GM12878 (cell line): ENCODE data around the gene THAP6. TPM values are rescaled to one million over a fixed set of nuclear protein-coding genes. Genes with fewer than 3 reads are reported as not detected.

Experiments
- ATAC-seq: fragments of 200-7000 bp; cut with Tn5 transposase; 3 replicates; pipeline ENCODE4 v1.9.1; 2020; ENCODE audit warnings: mild to moderate bottlenecking, moderate library complexity
- BruUV-seq: library from RNA; stranded (reverse); fragments of 400-500 nt; replicated peaks from 2 replicates; lab custom pipeline; 2021; lab: Mats Ljungman, UMichigan
- CTCF ChIA-PET: fragments of 300-600 bp; sonication (Branson Sonifier 250); formaldehyde crosslinking; extraction: SDS; loops from one replicate; lab custom pipeline; 2021; ENCODE audit warnings: inconsistent platforms; lab: Yijun Ruan, JAX
- POLR2A ChIA-PET: fragments of 350-600 bp; formaldehyde crosslinking; extraction: SDS; loops from one replicate; lab custom pipeline; 2021; ENCODE audit warnings: inconsistent platforms; lab: Charles Lee
- RAD21 ChIA-PET: fragments of 300-600 bp; sonication (Branson Sonifier 250); formaldehyde crosslinking; loops from one replicate; lab custom pipeline; 2023; ENCODE audit warnings: antibody characterized with exemption; ENCODE audit not compliant: unreplicated experiment; lab: Charles Lee
- SMC1A ChIA-PET: fragments of 300-600 bp; sonication (Branson Sonifier 250); formaldehyde crosslinking; loops from one replicate; lab custom pipeline; 2023; ENCODE audit not compliant: unreplicated experiment, uncharacterized antibody; lab: Charles Lee
- DNase-seq: peaks from one replicate; pipeline ENCODE4 v3.0.0-alpha.2; 2011; ENCODE audit warnings: low read depth, low spot score
- FAIRE-seq: peaks from 3 replicates; lab custom pipeline; 2011; peaks lifted over from hg19 to GRCh38; lab: Jason Lieb, UNC
- H2AFZ ChIP-seq: 2 replicates; pipeline ENCODE4 v1.6.0; 2011; ENCODE audit warnings: low read depth, low read length, control low read depth; ENCODE audit not compliant: control insufficient read depth
- H3K27ac ChIP-seq: 2 replicates; pipeline ENCODE4 v1.5.1; 2011; ENCODE audit warnings: control low read depth; ENCODE audit not compliant: control insufficient read depth, insufficient read depth
- H3K27me3 ChIP-seq, 2 experiments: replicated peaks in 1 of 2; 2 replicates each; pipeline versions ENCODE4 v1.6.0 to v1.6.1; 2011; ENCODE audit warnings: low read length in 1 of 2; ENCODE audit not compliant: control insufficient read depth in 2 of 2, insufficient read depth in 2 of 2
- H3K36me3 ChIP-seq, 2 experiments: 2 replicates each; pipeline ENCODE4 v1.5.1; 2011; ENCODE audit warnings: low read length in 1 of 2; ENCODE audit not compliant: control insufficient read depth in 2 of 2, insufficient read depth in 2 of 2
- H3K4me1 ChIP-seq: 2 replicates; pipeline ENCODE4 v1.6.1; 2011; ENCODE audit warnings: mild to moderate bottlenecking, low read length, moderate library complexity, mixed read lengths; ENCODE audit not compliant: control insufficient read depth, insufficient read depth
- H3K4me2 ChIP-seq: 2 replicates; pipeline ENCODE4 v1.6.0; 2011; ENCODE audit warnings: control low read depth; ENCODE audit not compliant: control insufficient read depth, insufficient read depth
- H3K4me3 ChIP-seq: fragments of 200-600 bp; sonication (generic); 2 replicates; pipeline ENCODE4 v1.5.1; 2016
- H3K79me2 ChIP-seq: 2 replicates; pipeline ENCODE4 v1.6.0; 2011; ENCODE audit warnings: low read length; ENCODE audit not compliant: control insufficient read depth, insufficient read depth
- H3K9ac ChIP-seq: 2 replicates; pipeline ENCODE4 v1.8.0; 2011; ENCODE audit warnings: low read length, control low read depth, mixed read lengths; ENCODE audit not compliant: control insufficient read depth, insufficient read depth
- H3K9me3 ChIP-seq: replicated peaks from 3 replicates; pipeline ENCODE4 v1.5.1; 2011; ENCODE audit warnings: mild to moderate bottlenecking, low read length; ENCODE audit not compliant: control insufficient read depth, insufficient read depth
- H4K20me1 ChIP-seq: 2 replicates; pipeline ENCODE4 v1.6.0; 2011; ENCODE audit not compliant: control insufficient read depth, insufficient read depth
- ATF7 ChIP-seq: fragments of 450-650 bp; IDR thresholded peaks from 2 replicates; pipeline ENCODE4 v1.6.1; 2016; ENCODE audit warnings: low read depth, mild to moderate bottlenecking
- BMI1 ChIP-seq: fragments of 450-650 bp; IDR thresholded peaks from 2 replicates; pipeline ENCODE4 v1.6.1; 2016; ENCODE audit warnings: mild to moderate bottlenecking, moderate library complexity, borderline replicate concordance
- CBFB ChIP-seq: IDR thresholded peaks from 2 replicates; pipeline ENCODE4 v1.6.1; 2016; ENCODE audit warnings: antibody characterized with exemption, low read depth
- CHD1 ChIP-seq: IDR thresholded peaks from 2 replicates; pipeline ENCODE4 v1.6.1; 2012; ENCODE audit warnings: low read depth, low read length, improper control_type of control experiment
- CHD2 ChIP-seq: IDR thresholded peaks from 2 replicates; pipeline ENCODE4 v1.6.1; 2011; ENCODE audit warnings: low read depth, low read length, improper control_type of control experiment, borderline replicate concordance
- DPF2 ChIP-seq: fragments of 450-650 bp; IDR thresholded peaks from 2 replicates; pipeline ENCODE4 v1.6.1; 2017; ENCODE audit warnings: mild to moderate bottlenecking
- HDAC6 ChIP-seq: fragments of 200-600 bp; sonication (generic); IDR thresholded peaks from one replicate; pipeline ENCODE4 v1.8.0; 2017; ENCODE audit warnings: antibody characterized with exemption; ENCODE audit not compliant: unreplicated experiment
- JUND ChIP-seq: IDR thresholded peaks from 2 replicates; pipeline ENCODE4 v1.6.1; 2012; ENCODE audit warnings: low read depth, mild to moderate bottlenecking, low read length, improper control_type of control experiment, moderate library complexity
- KLF5 ChIP-seq: fragments of 450-650 bp; IDR thresholded peaks from 2 replicates; pipeline ENCODE4 v1.6.1; 2014; ENCODE audit warnings: mild to moderate bottlenecking; ENCODE audit not compliant: partially characterized antibody
- NFXL1 ChIP-seq: fragments of 450-650 bp; IDR thresholded peaks from 2 replicates; pipeline ENCODE4 v1.6.1; 2017; ENCODE audit warnings: antibody characterized with exemption, mild to moderate bottlenecking, borderline replicate concordance
- NFYA ChIP-seq: IDR thresholded peaks from 2 replicates; pipeline ENCODE4 v1.6.1; 2011; ENCODE audit warnings: low read depth, mild to moderate bottlenecking, low read length, improper control_type of control experiment, borderline replicate concordance
- PML ChIP-seq: IDR thresholded peaks from 2 replicates; pipeline ENCODE4 v1.6.1; 2012; ENCODE audit warnings: low read length, inconsistent platforms
- POLR2AphosphoS2 ChIP-seq: IDR thresholded peaks from 2 replicates; pipeline ENCODE4 v1.6.1; 2011; ENCODE audit warnings: low read depth, mild to moderate bottlenecking, low read length, improper control_type of control experiment, moderate library complexity
- PRDM15 ChIP-seq: fragments of 450-650 bp; formaldehyde crosslinking; IDR thresholded peaks from 2 replicates; pipeline ENCODE4 v1.4.0; 2020; ENCODE audit warnings: mild to moderate bottlenecking, moderate library complexity
- RFX5 ChIP-seq: IDR thresholded peaks from 2 replicates; pipeline ENCODE4 v1.6.1; 2011; ENCODE audit warnings: low read depth, low read length, improper control_type of control experiment
- TAF1 ChIP-seq: IDR thresholded peaks from 2 replicates; pipeline ENCODE4 v1.6.1; 2011; ENCODE audit warnings: mild to moderate bottlenecking, low read depth, low read length, borderline replicate concordance
- WRNIP1 ChIP-seq: IDR thresholded peaks from 2 replicates; pipeline ENCODE4 v1.6.1; 2011; ENCODE audit warnings: low read depth, low read length, improper control_type of control experiment, borderline replicate concordance
- ZNF274 ChIP-seq: IDR thresholded peaks from one replicate; pipeline ENCODE4 v1.8.0; 2011; ENCODE audit not compliant: insufficient read length, insufficient read depth
- in situ Hi-C: fragments of 300-500 bp; cut with MboI; formaldehyde crosslinking; loops from 9 replicates; pipeline ENCODE4 v1.14.3; 2018; ENCODE audit warnings: mixed read lengths
- intact Hi-C: fragments of 100-400 bp; cut with micrococcal nuclease; formaldehyde crosslinking; loops from one replicate; pipeline ENCODE4 v1.14.2; 2022; ENCODE audit not compliant: unreplicated experiment
- polyA plus RNA-seq, 11 experiments: library from polyadenylated mRNA; depleted of rRNA in 4 of 11; unstranded in 6 of 11; stranded (reverse) in 5 of 11; fragments of >200 nt; fragmentation: Nextera tagmentation in 4 of 11; fragmentation: Illumina TruSeq in 1 of 11; extraction: Ambion mirVana in 4 of 11; extraction: Trizol in 1 of 11; gene quantifications; 1 replicate in 1 of 11; 2 replicates in 10 of 11; pipeline versions ENCODE4 v1.2.1 to v1.2.3, GENCODE V29; 2011 to 2016; ENCODE audit warnings: inconsistent platforms in 2 of 11, missing spikeins in 2 of 11, low read depth in 1 of 11
- total RNA-seq, 4 experiments: library from RNA; depleted of rRNA in 3 of 4; stranded (reverse); fragments of >200 nt in 3 of 4; fragmentation: Illumina TruSeq in 1 of 4; extraction: Trizol in 1 of 4; gene quantifications; 2 replicates each; pipeline versions ENCODE4 v1.2.1 to v1.2.3, GENCODE V29; 2013 to 2021
- TF ChIP-seq, protein P1 (sequence below): fragments of 450-650 bp; IDR thresholded peaks from 2 replicates; pipeline ENCODE4 v1.6.1; 2017; ENCODE audit warnings: borderline replicate concordance
- TF ChIP-seq, protein P2 (sequence below): fragments of 150-350 bp; IDR thresholded peaks from 2 replicates; pipeline ENCODE4 v1.6.1; 2014; ENCODE audit warnings: mild to moderate bottlenecking, low read depth, low read length

The THAP6 gene
- total and polyA plus RNA-seq, 10 of the 15 experiments (the other 5 are each of a cell fraction or from before 2014, with no cell fraction given), result 8.9 to 21.9 (median 12.8) TPM

DNA sequence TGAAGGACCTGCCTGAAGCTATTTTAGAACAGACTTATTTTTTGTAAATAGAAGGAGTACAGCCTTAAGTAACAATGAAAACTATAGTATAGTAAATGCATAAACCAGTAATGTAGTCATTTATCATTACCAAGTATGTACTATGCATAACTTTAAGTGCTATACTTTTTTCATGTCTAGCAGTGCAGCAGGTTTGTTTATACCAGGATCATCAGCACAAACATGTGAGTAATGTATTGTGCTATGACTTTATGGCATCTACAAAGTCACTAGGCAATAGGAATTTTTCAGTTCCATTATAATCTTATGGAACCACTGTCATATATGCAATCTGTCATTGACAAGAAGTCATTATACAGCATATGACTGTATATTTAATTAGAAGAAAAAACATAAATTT lies 38.2 kb downstream of the THAP6 start:
- intact Hi-C loops, result no loop called here
- DNase-seq (no peak), ATAC-seq (no peak), FAIRE-seq (no peak)
- BruUV-seq, result no TSS peak
- ChIA-PET RAD21 (no interaction called here), CTCF (no interaction called here), POLR2A (no interaction called here), SMC1A (no interaction called here)
- H3K4me3 ChIP-seq, result no peak overlapping the region
- H3K9me3 ChIP-seq, result no peaks in the 10 kb centered on the region
- no peaks in the 10 kb centered on the region for H3K27me3 ChIP-seq
- H3K36me3 ChIP-seq, result no peaks in the 10 kb centered on the region
- no peaks in the 10 kb centered on the region for H3K79me2 ChIP-seq
- H3K4me2 ChIP-seq, result no peak overlapping the region
- peaks cover 3% of the 10 kb centered on the region; the same call in 1 of the 2 replicates for H3K4me1 ChIP-seq
- TF ChIP-seq PML, result no peak
- no peak for TF ChIP-seq RFX5
- TF ChIP-seq ZNF274, result no peak
- TF ChIP-seq, protein P1, sequence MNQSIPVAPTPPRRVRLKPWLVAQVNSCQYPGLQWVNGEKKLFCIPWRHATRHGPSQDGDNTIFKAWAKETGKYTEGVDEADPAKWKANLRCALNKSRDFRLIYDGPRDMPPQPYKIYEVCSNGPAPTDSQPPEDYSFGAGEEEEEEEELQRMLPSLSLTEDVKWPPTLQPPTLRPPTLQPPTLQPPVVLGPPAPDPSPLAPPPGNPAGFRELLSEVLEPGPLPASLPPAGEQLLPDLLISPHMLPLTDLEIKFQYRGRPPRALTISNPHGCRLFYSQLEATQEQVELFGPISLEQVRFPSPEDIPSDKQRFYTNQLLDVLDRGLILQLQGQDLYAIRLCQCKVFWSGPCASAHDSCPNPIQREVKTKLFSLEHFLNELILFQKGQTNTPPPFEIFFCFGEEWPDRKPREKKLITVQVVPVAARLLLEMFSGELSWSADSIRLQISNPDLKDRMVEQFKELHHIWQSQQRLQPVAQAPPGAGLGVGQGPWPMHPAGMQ, result no peak
- TF ChIP-seq CHD2, result no peak
- TF ChIP-seq BMI1, result no peak
- no peak for TF ChIP-seq POLR2AphosphoS2
- no peak for TF ChIP-seq ATF7
- TF ChIP-seq HDAC6, result no peak
- no peak for TF ChIP-seq CBFB
- TF ChIP-seq NFXL1, result no peak
- no peak for TF ChIP-seq CHD1
- TF ChIP-seq NFYA, result no peak
- TF ChIP-seq WRNIP1, result no peak
- TF ChIP-seq PRDM15 (CRISPR knock-in tag), result no peak
- TF ChIP-seq DPF2, result no peak
- TF ChIP-seq KLF5, result no peak
- TF ChIP-seq, protein P2, sequence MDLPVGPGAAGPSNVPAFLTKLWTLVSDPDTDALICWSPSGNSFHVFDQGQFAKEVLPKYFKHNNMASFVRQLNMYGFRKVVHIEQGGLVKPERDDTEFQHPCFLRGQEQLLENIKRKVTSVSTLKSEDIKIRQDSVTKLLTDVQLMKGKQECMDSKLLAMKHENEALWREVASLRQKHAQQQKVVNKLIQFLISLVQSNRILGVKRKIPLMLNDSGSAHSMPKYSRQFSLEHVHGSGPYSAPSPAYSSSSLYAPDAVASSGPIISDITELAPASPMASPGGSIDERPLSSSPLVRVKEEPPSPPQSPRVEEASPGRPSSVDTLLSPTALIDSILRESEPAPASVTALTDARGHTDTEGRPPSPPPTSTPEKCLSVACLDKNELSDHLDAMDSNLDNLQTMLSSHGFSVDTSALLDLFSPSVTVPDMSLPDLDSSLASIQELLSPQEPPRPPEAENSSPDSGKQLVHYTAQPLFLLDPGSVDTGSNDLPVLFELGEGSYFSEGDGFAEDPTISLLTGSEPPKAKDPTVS, result no peak
- no peak for TF ChIP-seq JUND
- no peak for TF ChIP-seq TAF1
- no peaks in the 10 kb centered on the region; the same call in 1 of the 2 replicates for H4K20me1 ChIP-seq
- no peak overlapping the region for H3K9ac ChIP-seq
- in situ Hi-C loops, result no loop called here
- H2AFZ ChIP-seq, result no peak overlapping the region
- H3K27ac ChIP-seq, result no peak overlapping the region
